GM19372 (cell line): ENCODE data around the gene SLC9A3.

Experiments used
- ATAC-seq: cut with Tn5 transposase; IDR thresholded peaks from one replicate; pipeline ENCODE4 v1.9.1; 2021; ENCODE audit warnings: mild to moderate bottlenecking, low read depth, moderate library complexity; ENCODE audit not compliant: unreplicated experiment

SLC9A3 gene

GRCh38 chr5:556909-557441, 32.7 kb upstream of the SLC9A3 start:
- ATAC-seq, result no peak

DNA sequence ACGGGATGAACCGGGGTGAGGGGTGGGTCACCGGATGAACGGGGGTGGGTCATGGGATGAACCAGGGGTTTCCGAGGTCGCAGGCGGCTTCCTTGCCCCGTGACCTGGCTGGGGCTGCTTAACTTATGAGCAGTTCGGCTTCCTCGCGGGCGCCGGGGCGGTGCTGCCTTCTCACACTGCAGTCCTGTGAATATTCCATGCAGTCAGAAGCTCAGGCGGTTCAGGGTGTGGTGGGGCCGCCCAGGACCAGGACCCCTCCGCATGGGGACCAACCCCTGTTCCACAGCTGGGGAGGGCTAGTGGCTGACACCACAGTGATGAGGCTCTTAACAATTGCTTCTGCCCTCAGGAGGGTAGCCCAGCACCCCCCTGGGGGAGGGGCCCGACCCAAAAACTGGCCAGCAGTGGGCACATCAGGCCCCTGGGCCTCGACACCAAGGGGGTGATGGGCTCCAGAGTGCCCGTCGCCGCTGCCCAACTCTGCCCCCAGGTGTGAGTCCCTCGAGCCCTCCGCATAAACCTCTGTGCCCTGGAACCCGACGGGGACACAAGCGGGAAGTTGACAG, 30.9 kb upstream of the SLC9A3 start:
- ATAC-seq, result no peak

DNA sequence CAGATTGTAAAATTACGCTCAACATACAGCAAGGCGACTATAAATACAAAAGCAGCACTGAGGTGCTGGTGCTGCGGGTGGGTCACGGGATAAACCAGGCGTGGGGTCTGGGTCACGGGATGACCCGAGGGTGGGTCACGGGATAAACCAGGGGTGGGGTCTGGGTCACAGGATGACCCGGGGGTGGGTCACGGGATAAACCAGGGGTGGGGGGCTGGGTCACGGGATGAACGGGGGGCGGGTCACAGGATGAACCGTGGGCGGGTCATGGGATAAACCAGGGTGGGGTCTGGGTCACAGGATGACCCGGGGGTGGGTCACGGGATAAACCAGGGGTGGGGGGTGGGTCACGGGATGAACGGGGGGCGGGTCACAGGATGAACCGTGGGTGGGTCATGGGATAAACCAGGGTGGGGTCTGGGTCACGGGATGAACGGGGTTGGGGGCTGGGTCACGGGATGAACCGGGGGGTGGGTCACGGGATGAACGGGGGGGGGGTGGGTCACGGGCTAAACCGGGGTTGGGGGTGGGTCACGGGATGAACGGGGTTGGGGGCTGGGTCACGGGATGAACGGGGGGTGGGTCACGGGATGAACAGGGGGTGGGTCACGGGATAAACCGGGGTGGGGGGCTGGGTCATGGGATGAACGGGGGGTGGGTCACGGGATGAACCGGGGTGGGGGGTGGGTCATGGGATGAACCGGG, 30.2 kb upstream of the SLC9A3 start:
- no peak for ATAC-seq

DNA sequence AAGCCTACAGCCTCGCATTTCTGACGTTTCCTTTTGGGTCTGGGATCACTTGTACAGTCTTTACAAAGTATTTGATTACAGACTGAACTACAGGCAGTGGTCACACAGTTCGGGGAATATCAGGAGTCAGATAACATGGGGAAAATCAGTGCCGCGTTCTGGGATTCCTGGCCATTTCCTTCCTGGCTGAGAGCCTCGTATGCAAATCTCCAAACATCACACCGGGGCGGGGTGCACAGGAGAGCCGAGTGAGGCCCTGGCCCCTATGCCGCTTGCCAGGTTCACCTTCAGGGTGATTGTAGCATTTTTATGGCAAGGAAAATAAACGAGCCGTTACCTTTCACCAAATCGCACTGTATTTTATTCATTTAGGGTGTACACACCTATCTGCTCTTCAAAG, 29.6 kb upstream of the SLC9A3 start:
- ATAC-seq, result no peak

- no peak for ATAC-seq
Observed at GRCh38 chr5:551406-551805, 27.2 kb upstream of the SLC9A3 start.

DNA sequence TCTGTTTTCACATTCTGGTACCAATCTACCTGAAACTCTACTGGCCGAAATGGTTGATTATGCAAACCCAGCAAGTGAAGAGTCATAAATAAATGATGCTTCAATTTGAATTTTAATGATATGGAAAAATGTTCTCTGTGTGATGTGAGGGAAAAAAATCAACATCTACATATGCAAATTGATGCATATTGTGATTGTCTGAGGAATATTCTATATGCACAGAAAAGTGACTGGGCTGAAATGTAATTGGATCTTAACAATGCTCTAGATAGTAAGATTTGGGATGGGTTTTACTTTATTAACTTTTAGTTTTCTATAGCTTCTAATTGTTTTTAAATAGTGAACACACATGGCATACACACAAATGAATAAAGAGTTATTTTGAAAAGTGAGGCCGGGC, 25.0 kb upstream of the SLC9A3 start:
- ATAC-seq, result no peak

GRCh38 chr5:548256-548655, 24.0 kb upstream of the SLC9A3 start:
- no peak for ATAC-seq

GRCh38 chr5:547086-547924, 23.1 kb upstream of the SLC9A3 start:
- ATAC-seq, result no peak

DNA sequence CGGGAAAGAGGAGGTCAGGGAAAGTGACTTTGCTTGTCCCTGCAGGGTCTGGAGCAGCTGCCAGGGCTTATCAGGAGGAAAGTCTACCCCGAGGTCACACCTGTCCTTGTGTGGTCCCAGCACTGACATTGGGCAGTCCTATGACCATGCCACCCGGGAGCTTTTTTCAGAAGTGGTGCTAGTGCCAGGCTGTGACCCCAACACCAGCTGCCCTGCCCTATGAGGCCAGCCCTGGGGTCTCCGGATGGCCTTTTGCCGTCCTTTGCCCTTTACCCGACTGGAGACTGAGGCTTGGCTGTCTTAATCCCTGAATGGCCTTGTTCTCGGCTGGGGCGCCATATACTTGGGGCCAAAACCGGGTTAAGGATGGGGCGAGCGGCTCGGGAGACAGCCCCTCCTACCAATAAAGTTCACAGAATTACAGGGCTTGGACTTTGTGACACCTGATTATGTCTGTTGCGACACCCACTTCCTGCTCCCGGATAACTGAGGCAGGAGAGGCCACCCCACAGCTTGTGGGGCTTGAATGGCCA, 22.2 kb upstream of the SLC9A3 start:
- ATAC-seq, result no peak

- no peak for ATAC-seq
Observed at GRCh38 chr5:545641-546375, 21.6 kb upstream of the SLC9A3 start.

DNA sequence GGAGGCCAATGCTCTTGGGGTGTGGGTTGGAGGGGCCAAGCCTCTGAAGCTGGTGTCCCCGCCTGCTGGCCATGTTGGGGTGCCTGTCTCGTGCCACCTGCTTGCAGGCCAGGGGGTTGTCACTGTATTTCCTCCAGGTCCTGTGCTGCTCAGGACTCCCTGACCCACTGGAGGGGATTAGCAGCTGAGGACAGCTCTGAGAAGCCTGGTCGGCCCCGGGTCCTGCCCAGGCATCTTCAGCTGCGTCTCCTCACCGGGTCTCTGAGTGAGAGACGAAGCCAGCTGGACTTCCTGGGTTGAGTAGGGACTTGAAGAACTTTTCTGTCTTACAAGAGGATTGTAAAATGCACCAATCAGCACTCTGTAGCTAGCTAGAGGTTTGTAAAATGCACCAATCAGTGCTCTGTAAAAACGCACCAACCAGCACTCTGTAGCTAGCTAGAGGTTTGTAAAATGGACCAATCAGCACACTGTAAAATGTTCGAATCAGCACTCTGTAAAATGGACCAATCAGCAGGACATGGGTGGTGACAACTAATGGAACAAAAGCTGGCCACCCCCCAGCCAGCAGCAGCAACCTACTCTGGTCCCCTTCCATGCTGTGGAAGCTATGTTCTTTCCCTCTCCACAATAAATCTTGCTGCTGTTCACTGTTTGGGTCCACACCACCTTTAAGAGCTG, 20.6 kb upstream of the SLC9A3 start:
- no peak for ATAC-seq

- ATAC-seq, result peak; percentile 91
Observed at GRCh38 chr5:543755-544674, 19.8 kb upstream of the SLC9A3 start.

- peak; percentile 4 for ATAC-seq
Observed at GRCh38 chr5:543351-543750, 19.1 kb upstream of the SLC9A3 start.

- no peak for ATAC-seq
Observed at GRCh38 chr5:542319-543311, 18.4 kb upstream of the SLC9A3 start.

DNA sequence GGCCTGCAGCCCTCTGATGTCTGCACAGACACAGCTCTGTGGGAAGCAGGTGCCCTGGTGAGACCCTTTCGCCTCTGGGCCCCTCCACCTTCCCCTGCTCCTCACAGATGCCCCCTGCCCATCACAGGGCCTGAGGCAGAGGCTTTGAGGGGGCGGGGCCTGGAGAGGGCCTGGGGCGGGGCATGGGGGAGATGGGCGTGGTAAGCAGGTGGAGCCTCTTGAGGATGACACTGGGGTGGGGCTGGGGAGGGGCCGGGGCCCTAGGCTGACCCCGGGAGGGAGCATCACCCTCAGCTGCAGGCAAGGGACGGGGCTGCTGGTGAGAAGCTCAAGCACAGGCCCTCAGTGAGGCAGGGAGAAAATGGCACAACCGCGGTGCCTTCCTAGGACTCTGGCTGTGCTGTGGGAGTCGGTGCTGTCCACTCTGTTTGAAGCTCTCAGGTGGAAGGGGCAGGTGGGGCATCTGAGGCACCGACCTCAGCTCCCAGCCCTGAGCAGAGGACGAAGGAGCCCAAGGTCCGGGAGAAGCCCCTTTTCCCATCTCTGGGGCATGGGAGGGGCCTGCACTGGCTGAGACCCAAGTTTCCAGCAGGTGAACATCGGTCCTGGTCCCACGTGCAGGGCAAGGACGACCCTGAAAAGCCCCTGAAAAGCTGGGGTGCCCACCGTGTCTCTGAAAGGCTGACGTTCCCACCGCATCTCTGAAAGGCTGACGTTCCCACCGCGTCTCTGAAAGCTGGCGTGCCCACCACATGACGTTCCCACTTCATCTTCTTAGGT, 17.5 kb upstream of the SLC9A3 start:
- no peak for ATAC-seq

GRCh38 chr5:540906-541538, 16.8 kb upstream of the SLC9A3 start:
- ATAC-seq, result no peak
